A549 (cell line): ENCODE measurements around the gene SUMF1.

Experiments used
- HMGXB4 ChIP-seq: fragments of 250-450 bp; sonication (Bioruptor Pico); IDR thresholded peaks from 2 replicates; pipeline ENCODE4 v1.5.0; 2021; ENCODE audit warnings: mild to moderate bottlenecking, moderate library complexity, borderline replicate concordance
- HOXB5 ChIP-seq: fragments of 250-450 bp; sonication (Bioruptor Pico); IDR thresholded peaks from 2 replicates; pipeline ENCODE4 v1.5.0; 2020; ENCODE audit warnings: mild to moderate bottlenecking, moderate library complexity
- KDM5A ChIP-seq: fragments of 200-600 bp; sonication (generic); IDR thresholded peaks from 2 replicates; pipeline ENCODE4 v1.6.1; 2016; ENCODE audit warnings: antibody characterized with exemption, mild to moderate bottlenecking
- MAFK ChIP-seq: fragments of 450-650 bp; IDR thresholded peaks from 2 replicates; pipeline ENCODE4 v1.6.1; 2014; ENCODE audit not compliant: partially characterized antibody
- POLR2A ChIP-seq: IDR thresholded peaks from 2 replicates; pipeline ENCODE4 v1.6.1; 2012; ENCODE audit warnings: mild to moderate bottlenecking, low read length
- RCOR1 ChIP-seq: fragments of 150-350 bp; IDR thresholded peaks from 2 replicates; pipeline ENCODE4 v1.6.1; 2014; ENCODE audit warnings: antibody characterized with exemption, low read length, low read depth
- REST ChIP-seq: fragments of 200-600 bp; sonication (generic); IDR thresholded peaks from 2 replicates; pipeline ENCODE4 v1.6.1; 2016; ENCODE audit warnings: antibody characterized with exemption, mild to moderate bottlenecking, moderate library complexity
- SMC3 ChIP-seq: fragments of >200 bp; sonication (Bioruptor Twin); formaldehyde crosslinking; IDR thresholded peaks from 3 replicates; pipeline ENCODE4 v1.6.1; 2018; ENCODE audit warnings: inconsistent platforms
- TF ChIP-seq, protein P1 (sequence below): fragments of >200 bp; sonication (Bioruptor Twin); formaldehyde crosslinking; IDR thresholded peaks from 3 replicates; pipeline ENCODE4 v1.5.1; 2016

DNA sequence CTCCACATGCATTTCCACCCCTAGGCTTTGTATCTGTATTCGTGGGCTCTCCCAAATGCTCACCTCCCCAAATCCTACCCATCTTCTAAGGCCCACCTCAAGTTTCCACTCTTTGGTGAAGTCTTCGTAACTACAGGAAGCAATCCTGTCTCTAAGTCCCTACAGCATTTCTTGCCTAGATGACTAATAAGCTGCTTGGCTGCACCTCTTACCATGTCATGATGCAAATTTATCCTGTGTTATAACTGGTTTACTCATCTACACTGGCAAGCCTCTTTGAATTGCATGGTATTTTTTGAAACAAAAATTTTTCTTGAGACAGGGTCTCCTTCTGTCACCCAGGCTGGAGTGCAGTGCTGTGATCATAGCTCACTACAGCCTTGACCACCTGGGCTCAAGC lies 90.6 kb downstream of the SUMF1 start:
- TF ChIP-seq HMGXB4 (CRISPR knock-in tag): no peak
- TF ChIP-seq, protein P1, sequence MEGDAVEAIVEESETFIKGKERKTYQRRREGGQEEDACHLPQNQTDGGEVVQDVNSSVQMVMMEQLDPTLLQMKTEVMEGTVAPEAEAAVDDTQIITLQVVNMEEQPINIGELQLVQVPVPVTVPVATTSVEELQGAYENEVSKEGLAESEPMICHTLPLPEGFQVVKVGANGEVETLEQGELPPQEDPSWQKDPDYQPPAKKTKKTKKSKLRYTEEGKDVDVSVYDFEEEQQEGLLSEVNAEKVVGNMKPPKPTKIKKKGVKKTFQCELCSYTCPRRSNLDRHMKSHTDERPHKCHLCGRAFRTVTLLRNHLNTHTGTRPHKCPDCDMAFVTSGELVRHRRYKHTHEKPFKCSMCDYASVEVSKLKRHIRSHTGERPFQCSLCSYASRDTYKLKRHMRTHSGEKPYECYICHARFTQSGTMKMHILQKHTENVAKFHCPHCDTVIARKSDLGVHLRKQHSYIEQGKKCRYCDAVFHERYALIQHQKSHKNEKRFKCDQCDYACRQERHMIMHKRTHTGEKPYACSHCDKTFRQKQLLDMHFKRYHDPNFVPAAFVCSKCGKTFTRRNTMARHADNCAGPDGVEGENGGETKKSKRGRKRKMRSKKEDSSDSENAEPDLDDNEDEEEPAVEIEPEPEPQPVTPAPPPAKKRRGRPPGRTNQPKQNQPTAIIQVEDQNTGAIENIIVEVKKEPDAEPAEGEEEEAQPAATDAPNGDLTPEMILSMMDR: no peak
- TF ChIP-seq RCOR1: no peak
- no peak for TF ChIP-seq POLR2A
- TF ChIP-seq MAFK: no peak
- TF ChIP-seq SMC3: no peak
- TF ChIP-seq HOXB5: no peak
- no peak for TF ChIP-seq REST
- no peak for TF ChIP-seq KDM5A
